Measurements from ENCODE around the gene EP400.

Gene EP400

DNA sequence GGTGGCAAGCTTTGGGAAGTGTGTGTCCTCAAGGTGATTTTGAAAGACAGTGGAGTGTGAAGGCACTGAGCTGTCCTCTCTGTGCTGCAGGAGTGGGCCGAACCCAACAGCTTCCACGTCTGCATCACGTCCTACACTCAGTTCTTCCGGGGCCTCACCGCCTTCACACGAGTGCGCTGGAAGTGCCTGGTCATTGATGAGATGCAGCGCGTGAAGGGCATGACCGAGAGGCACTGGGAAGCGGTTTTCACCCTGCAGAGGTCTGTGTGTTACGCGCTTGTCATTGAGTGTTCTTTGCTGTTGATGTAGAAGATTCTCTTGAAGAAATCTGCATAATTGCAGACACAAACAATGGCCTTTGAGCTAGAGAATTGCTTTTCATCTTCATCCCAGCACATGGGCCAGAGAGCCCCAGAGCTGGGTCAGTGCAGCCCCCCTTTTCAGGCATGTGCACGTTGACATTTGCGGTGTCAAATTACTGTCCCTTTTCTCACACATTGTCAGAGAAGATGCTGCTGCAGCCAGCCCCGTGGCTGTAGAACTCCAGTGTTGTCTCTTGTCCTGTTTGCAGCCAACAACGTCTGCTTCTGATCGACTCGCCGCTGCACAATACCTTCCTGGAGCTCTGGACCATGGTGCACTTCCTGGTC, 63.3 kb downstream of the EP400 start:
- no peak for TF ChIP-seq CTCF (conservative IDR thresholded peaks at IDR 0.05; ENCODE audit: low read depth, low read length)
- H3K4me3 ChIP-seq (ENCODE audit: low read depth, low read length) = no peak overlapping the region
- DNase-seq (ENCODE audit: low read depth) = no peak

DNA sequence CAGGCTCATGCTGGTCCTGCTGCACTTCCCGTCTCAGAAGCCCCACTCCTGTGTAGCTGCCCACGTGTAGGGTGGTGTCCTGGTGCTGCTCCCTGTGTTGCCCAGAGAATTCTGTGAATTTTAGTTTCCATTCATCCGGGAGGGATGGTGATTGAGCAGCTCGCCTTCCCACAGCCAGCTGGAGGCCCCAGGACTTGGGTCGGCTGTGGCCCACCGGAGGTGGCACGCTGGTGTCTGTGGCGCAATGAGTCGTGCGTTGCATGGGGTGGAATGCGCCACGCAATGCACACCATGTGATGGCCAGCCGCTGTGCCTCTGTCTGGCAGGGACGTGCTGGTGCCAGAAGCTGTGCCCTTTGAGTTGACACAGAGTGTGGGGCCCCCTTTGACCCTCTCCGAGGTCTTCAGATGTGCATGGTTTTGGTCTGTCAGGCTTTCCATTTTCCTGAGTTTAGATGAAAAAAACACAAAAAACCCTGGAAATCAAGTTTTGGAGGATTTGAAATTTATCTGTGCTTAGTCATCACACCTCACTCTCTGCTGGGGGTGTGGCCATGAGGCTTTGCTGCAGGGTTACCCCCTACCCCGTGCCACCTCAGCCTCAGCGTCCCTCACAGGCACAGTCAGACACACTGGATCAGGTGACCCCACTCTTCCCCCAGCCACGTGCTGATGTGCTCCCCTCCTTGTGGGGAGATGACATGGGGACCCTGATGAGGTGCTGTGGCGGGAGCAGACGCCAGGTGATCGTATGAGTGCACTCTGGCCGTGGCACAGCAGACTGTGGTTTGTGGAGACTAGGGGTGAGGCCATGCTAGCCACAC, 64.6 kb downstream of the EP400 start:
- no peak for TF ChIP-seq CTCF (conservative IDR thresholded peaks at IDR 0.05; ENCODE audit: low read depth, low read length)
- no peak overlapping the region for H3K4me3 ChIP-seq (ENCODE audit: low read depth, low read length)
- DNase-seq (ENCODE audit: low read depth) = peak; percentile 51

GRCh38 chr12:132014915-132015280, 65.2 kb downstream of the EP400 start:
- no peak overlapping the region for H3K4me3 ChIP-seq (ENCODE audit: low read depth, low read length)
- peak; percentile 28 for TF ChIP-seq CTCF (conservative IDR thresholded peaks at IDR 0.05; ENCODE audit: low read depth, low read length)

GRCh38 chr12:132015686-132016430, 66.1 kb downstream of the EP400 start:
- TF ChIP-seq CTCF (conservative IDR thresholded peaks at IDR 0.05; ENCODE audit: low read depth, low read length) = no peak
- H3K4me3 ChIP-seq (ENCODE audit: low read depth, low read length) = no peak overlapping the region
- no peak for DNase-seq (ENCODE audit: low read depth)

More at GRCh38 chr12:132014915-132015280, 65.2 kb downstream of the EP400 start:
- peak; percentile 17 for DNase-seq (ENCODE audit: low read depth)

DNA sequence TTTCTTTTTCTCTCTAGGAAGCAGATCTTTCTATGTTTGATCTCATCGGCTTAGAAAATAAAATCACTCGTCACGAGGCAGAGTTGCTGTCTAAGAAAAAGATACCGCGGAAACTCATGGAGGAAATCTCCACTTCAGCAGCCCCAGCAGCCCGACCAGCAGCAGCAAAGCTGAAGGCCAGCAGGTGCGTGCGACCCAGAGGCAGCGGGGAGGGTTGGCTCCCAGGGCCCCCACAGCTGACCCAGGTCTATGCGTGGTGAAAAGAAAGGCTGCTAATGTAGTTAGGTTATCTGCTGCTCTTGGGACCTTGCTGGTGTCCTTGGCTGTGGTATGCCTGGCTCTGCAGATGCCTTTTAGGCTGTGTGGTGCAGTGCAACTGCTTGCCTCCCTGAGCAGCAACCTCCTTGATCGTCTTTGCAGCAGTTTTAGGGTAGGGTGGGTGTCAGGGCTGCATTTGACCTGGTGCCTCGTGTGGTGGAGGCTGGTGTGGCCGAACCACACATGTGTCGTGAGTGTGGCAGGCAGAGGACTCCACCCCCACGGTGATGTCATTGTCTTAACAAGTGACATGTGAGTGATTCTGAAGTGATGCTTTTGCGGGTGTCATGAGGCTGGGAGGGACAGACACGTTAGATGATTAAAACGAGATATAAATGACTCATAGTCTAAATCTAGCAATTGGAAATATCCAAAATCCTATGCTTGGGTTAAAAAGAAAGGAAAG, 68.6 kb downstream of the EP400 start:
- no peak for TF ChIP-seq CTCF (conservative IDR thresholded peaks at IDR 0.05; ENCODE audit: low read depth, low read length)
- DNase-seq (ENCODE audit: low read depth) = no peak
- H3K4me3 ChIP-seq (ENCODE audit: low read depth, low read length) = no peak overlapping the region

DNA sequence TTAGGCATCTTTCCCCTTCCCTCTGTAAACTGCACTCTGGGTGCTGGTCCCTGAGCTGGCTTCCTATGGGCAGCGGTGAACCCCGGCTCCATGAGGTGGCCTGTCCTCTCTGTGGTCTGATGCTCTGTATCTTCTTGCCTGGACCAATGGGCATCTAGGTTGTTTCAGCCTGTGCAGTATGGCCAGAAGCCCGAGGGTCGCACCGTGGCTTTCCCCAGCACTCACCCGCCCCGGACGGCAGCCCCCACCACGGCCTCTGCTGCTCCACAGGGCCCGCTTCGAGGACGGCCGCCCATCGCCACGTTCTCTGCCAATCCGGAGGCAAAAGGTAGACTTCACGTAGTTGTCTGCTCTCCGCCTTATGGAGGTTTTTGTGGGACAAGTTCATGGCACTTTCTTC, 70.1 kb downstream of the EP400 start:
- no peak overlapping the region for H3K4me3 ChIP-seq (ENCODE audit: low read depth, low read length)
- no peak for DNase-seq (ENCODE audit: low read depth)
- TF ChIP-seq CTCF (conservative IDR thresholded peaks at IDR 0.05; ENCODE audit: low read depth, low read length) = no peak
